Common myeloid progenitor, CD34-positive (primary cell): ENCODE data around the gene BDKRB2.

Experiments
- CTCF ChIA-PET: fragments of 350-600 bp; sonication (Branson Sonifier 250); formaldehyde crosslinking; loops from one replicate; lab custom pipeline; 2021; ENCODE audit warnings: antibody characterized with exemption; lab: Charles Lee
- POLR2A ChIA-PET: fragments of 350-600 bp; sonication (Branson Sonifier 250); formaldehyde crosslinking; loops from one replicate; lab custom pipeline; 2021; ENCODE audit warnings: antibody characterized with exemption; lab: Charles Lee
- DNase-seq, 3 donors: peaks; one replicate each; pipeline versions ENCODE4 v3.0.0 to v3.0.0-alpha.2; 2013
- H3K27ac ChIP-seq, 2 experiments: 1 replicate in 1 of 2; 2 replicates in 1 of 2; pipeline ENCODE4 v1.7.0; 2013; ENCODE audit warnings: inconsistent platforms in 2 of 2, low read length in 2 of 2, mild to moderate bottlenecking in 2 of 2, low read depth in 1 of 2, moderate library complexity in 1 of 2; ENCODE audit not compliant: severe bottlenecking in 2 of 2, insufficient read depth in 1 of 2, poor library complexity in 1 of 2
- H3K27me3 ChIP-seq, 5 experiments: replicated peaks in 2 of 5; 1 replicate in 3 of 5; 2 replicates in 2 of 5; pipeline versions ENCODE4 v1.6.1 to v1.7.0; 2013; ENCODE audit warnings: low read length in 4 of 5, mild to moderate bottlenecking in 2 of 5, moderate library complexity in 2 of 5, inconsistent platforms in 1 of 5; ENCODE audit not compliant: insufficient read depth in 5 of 5, control insufficient read depth in 4 of 5
- H3K36me3 ChIP-seq, 4 experiments: 1 replicate in 2 of 4; 2 replicates in 2 of 4; pipeline versions ENCODE4 v1.6.1 to v1.7.0; 2013; ENCODE audit warnings: low read length in 3 of 4, control low read depth in 1 of 4, mild to moderate bottlenecking in 1 of 4; ENCODE audit not compliant: control insufficient read depth in 4 of 4, insufficient read depth in 4 of 4
- H3K4me1 ChIP-seq, 4 experiments: 1 replicate in 3 of 4; 2 replicates in 1 of 4; pipeline versions ENCODE4 v1.6.1 to v1.7.1; 2013; ENCODE audit warnings: low read length in 3 of 4, mild to moderate bottlenecking in 3 of 4, control low read depth in 1 of 4, inconsistent platforms in 1 of 4, moderate library complexity in 1 of 4; ENCODE audit not compliant: control insufficient read depth in 4 of 4, insufficient read depth in 4 of 4; ENCODE audit errors: control extremely low read depth in 1 of 4
- H3K4me3 ChIP-seq, 7 experiments: 1 replicate in 4 of 7; 2 replicates in 3 of 7; pipeline versions ENCODE4 v1.5.1 to v1.7.0; 2013; ENCODE audit warnings: mild to moderate bottlenecking in 7 of 7, low read length in 6 of 7, moderate library complexity in 6 of 7, inconsistent platforms in 2 of 7, low read depth in 2 of 7, control low read depth in 1 of 7; ENCODE audit not compliant: insufficient read depth in 4 of 7, control insufficient read depth in 1 of 7; ENCODE audit errors: extremely low read depth in 1 of 7
- H3K9me3 ChIP-seq, 5 experiments: 1 replicate in 4 of 5; 2 replicates in 1 of 5; pipeline versions ENCODE4 v1.6.1 to v1.7.1; 2013; ENCODE audit warnings: low read length in 4 of 5, mild to moderate bottlenecking in 2 of 5, inconsistent platforms in 1 of 5, low read depth in 1 of 5, moderate library complexity in 1 of 5; ENCODE audit not compliant: control insufficient read depth in 4 of 5, insufficient read depth in 2 of 5; ENCODE audit errors: control extremely low read depth in 1 of 5
- WGBS: methylation state at CpG from one replicate; pipeline ENCODE4 v1.1.5; 2013; ENCODE audit not compliant: insufficient coverage; 5-methylcytosine and 5-hydroxymethylcytosine counted together

BDKRB2 gene

DNA sequence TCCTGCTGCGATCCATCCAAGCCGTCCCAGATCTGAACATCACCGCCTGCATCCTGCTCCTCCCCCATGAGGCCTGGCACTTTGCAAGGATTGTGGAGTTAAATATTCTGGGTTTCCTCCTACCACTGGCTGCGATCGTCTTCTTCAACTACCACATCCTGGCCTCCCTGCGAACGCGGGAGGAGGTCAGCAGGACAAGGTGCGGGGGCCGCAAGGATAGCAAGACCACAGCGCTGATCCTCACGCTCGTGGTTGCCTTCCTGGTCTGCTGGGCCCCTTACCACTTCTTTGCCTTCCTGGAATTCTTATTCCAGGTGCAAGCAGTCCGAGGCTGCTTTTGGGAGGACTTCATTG lies 59.5 kb downstream of the BDKRB2 start:
- Histone ChIP-seq H3K4me3 (no peak overlapping the region), H3K27ac (no peak overlapping the region), H3K27me3 (peaks cover 0 to 17% (median 3%) of the 10 kb centered on the region in 5 experiments), H3K9me3 (peaks cover 0 to 3% (median 0%) of the 10 kb centered on the region in 5 experiments), H3K4me1 (no peaks in the 10 kb centered on the region), H3K36me3 (no peaks in the 10 kb centered on the region)
- POLR2A ChIA-PET = no interaction called here
- no peak for DNase-seq
- CTCF ChIA-PET = no interaction called here
- WGBS = 94% methylated on average over 14 of the region's 14 CpGs

DNA sequence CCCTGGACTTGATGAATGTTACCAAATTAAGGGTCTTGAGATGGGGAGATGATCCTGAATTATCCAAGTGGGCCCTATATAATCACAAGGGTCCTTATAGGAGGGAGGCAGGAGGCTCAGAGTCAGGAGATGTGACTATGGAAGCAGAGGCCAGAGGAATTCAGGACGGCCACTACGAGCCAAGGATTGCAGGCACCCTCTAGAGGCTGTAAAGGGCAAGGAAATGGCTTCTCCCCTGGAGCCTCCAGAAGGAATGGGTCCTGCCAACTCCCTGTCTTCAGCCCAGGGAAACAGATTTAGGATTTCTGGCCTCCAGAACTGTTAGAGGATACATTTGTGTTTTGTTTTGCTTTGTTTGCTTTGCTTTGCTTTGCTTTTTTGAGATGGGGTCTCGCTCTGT lies 60.2 kb downstream of the BDKRB2 start:
- H3K27me3 ChIP-seq = peaks cover 0 to 11% (median 3%) of the 10 kb centered on the region in 5 experiments
- ChIA-PET POLR2A (no interaction called here), CTCF (interaction anchor here (1.5 kb wide), 1 partner anchor 10 kb away, joined by 4 read pairs; no protein-coding TSS in a partner anchor)
- H3K4me3 ChIP-seq = no peak overlapping the region
- H3K9me3 ChIP-seq = peaks cover 0 to under 1% (median 0%) of the 10 kb centered on the region in 5 experiments
- WGBS = 64% methylated on average over 3 of the region's 3 CpGs
- H3K4me1 ChIP-seq = no peaks in the 10 kb centered on the region
- H3K27ac ChIP-seq = no peak overlapping the region
- no peaks in the 10 kb centered on the region for H3K36me3 ChIP-seq
- DNase-seq = no peak

DNA sequence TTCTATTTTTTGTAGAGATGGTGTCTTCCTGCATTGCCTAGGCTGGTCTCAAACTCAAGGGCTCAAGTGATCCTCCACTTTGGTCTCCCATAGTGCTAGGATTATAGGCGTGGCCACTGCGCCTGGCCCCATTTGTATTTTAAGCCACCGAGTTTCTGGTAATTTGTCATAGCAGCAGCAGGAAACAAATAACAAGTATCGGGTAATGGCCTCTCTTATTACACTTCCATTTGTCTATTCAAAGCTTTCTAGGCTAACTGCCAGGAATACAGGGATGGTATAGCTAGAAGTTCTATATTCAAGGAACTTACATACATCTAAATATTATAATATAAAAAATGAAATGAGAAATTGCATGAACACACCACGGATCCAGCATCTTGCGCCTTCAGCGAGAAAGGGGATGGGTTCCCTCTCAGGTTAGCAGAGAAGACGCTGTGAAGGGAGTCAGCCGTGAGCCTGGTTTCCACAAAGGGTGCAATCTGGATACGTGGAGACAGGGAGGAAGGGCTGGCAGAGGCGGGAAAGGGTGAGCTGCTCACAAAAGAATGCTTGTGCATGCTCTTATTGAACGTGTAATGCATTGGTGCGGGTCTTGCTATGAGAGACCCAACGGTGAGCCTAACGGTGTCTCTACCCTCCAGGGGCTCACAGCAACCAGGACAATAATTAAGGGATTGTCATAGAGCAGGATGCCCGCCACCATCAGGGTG lies 60.9 kb downstream of the BDKRB2 start:
- H3K4me3 ChIP-seq = no peak overlapping the region
- WGBS = 84% methylated on average over 14 of the region's 16 CpGs
- no peaks in the 10 kb centered on the region for H3K36me3 ChIP-seq
- CTCF ChIA-PET = interaction anchor here (1.5 kb wide), 1 partner anchor 9 kb away, joined by 4 read pairs; no protein-coding TSS in a partner anchor
- DNase-seq = no peak
- no peaks in the 10 kb centered on the region for H3K4me1 ChIP-seq
- H3K27ac ChIP-seq = no peak overlapping the region
- POLR2A ChIA-PET = no interaction called here
- H3K9me3 ChIP-seq = no peaks in the 10 kb centered on the region
- peaks cover 0 to 11% (median 3%) of the 10 kb centered on the region in 5 experiments for H3K27me3 ChIP-seq

GRCh38 chr14:96267336-96267735 lies 62.7 kb downstream of the BDKRB2 start:
- Histone ChIP-seq H3K27me3 (peaks cover 0 to 3% (median 0%) of the 10 kb centered on the region in 5 experiments), H3K27ac (no peak overlapping the region), H3K4me1 (no peaks in the 10 kb centered on the region), H3K36me3 (no peaks in the 10 kb centered on the region), H3K9me3 (no peaks in the 10 kb centered on the region), H3K4me3 (no peak overlapping the region)
- ChIA-PET POLR2A (no interaction called here), CTCF (no interaction called here)
- WGBS = 48% methylated on average over 3 of the region's 3 CpGs
- DNase-seq = peak in 2 of 3 donors; percentile 15 to 17

DNA sequence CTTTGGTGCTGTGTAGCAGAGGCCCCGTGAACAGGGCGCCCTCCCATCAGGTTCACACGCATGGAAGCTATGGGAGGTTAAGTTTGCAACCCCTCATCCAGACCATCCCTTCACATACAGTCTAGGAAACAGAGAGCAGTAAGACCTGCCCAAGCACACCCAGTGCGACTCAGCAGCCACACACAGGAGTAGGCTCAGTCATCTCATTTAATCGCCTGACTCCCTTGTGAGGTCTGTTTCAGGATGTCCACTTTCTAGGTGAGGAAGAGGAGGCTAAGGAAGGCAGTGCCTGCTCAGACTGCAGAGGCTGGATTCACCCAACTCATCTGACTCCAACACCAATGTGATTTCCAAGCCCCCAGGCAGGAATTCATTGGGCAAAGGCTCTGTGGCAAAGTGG lies 63.3 kb downstream of the BDKRB2 start:
- Histone ChIP-seq H3K9me3 (no peaks in the 10 kb centered on the region), H3K36me3 (no peaks in the 10 kb centered on the region), H3K4me1 (no peaks in the 10 kb centered on the region), H3K27me3 (peaks cover 0 to 3% (median 0%) of the 10 kb centered on the region in 5 experiments), H3K4me3 (no peak overlapping the region), H3K27ac (no peak overlapping the region)
- ChIA-PET POLR2A (no interaction called here), CTCF (no interaction called here)
- no peak for DNase-seq
- WGBS = no CpG with 5 or more reads among the region's 5 CpGs

GRCh38 chr14:96268431-96269358 lies 64.1 kb downstream of the BDKRB2 start:
- POLR2A ChIA-PET = interaction anchor here (0.6 kb wide), 1 partner anchor 148 kb away, joined by 3 read pairs; no protein-coding TSS in a partner anchor
- CTCF ChIA-PET = no interaction called here
- WGBS = 92% methylated on average over 18 of the region's 22 CpGs
- Histone ChIP-seq H3K27me3 (peaks cover 0 to 3% (median 0%) of the 10 kb centered on the region in 5 experiments), H3K36me3 (no peaks in the 10 kb centered on the region), H3K27ac (no peak overlapping the region), H3K4me1 (no peaks in the 10 kb centered on the region), H3K4me3 (no peak overlapping the region), H3K9me3 (no peaks in the 10 kb centered on the region)
- DNase-seq = no peak

DNA sequence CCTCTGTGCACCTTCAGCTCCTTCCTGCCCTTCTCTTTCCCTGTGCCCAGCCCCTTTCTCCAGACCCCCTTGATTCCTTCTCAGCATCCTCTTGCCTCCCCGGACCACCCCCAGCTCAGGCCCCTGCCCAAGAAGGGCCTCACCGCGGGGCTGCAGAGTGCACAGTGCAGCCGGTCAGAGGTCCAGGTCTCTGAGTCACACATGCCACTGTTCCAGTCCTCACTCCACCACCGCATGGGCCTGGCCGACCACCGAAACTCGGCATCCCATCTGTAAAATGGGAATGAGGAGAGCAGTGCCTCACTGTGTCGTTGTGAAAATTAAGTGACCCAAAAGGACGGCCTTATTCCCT lies 64.7 kb downstream of the BDKRB2 start:
- Histone ChIP-seq H3K9me3 (no peaks in the 10 kb centered on the region), H3K27me3 (peaks cover 0 to 3% (median 0%) of the 10 kb centered on the region in 5 experiments), H3K4me3 (no peak overlapping the region), H3K27ac (no peak overlapping the region), H3K36me3 (no peaks in the 10 kb centered on the region), H3K4me1 (no peaks in the 10 kb centered on the region)
- ChIA-PET POLR2A (interaction anchor here (0.6 kb wide), 1 partner anchor 149 kb away, joined by 3 read pairs; no protein-coding TSS in a partner anchor), CTCF (no interaction called here)
- 95% methylated on average over 4 of the region's 10 CpGs for WGBS
- DNase-seq = no peak
